GM21447 (cell line): ENCODE data around the gene PCBD1.
"Not testable (repeated sequence)": the region's sequence is repeated elsewhere in the genome, so short reads cannot be mapped to it uniquely, and the experiment has no call there.

Experiments used
- ATAC-seq: cut with Tn5 transposase; IDR thresholded peaks from one replicate; pipeline ENCODE4 v1.9.1; 2021; ENCODE audit not compliant: unreplicated experiment

The PCBD1 gene

DNA sequence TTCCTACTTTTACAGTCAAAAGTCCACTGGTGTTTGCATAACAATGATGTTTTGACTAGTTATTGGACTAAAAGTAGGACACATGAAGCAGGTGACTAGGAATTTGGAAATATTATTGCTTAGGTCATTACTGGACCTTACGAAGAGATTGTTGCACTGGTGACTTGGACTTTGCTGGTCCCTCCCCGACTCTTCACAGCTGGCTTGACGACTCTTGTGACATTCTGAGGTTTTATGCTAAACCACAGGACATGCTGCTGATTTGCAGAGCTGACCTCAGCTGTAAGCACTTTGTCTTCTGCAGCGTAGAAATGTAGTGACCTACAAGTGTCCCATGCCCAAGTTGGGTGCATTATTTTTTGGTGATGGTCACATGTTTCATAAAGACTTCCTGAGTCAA lies 21.9 kb downstream of the PCBD1 start:
- no peak for ATAC-seq

GRCh38 chr10:70864935-70865334 lies 23.4 kb downstream of the PCBD1 start:
- no peak for ATAC-seq

DNA sequence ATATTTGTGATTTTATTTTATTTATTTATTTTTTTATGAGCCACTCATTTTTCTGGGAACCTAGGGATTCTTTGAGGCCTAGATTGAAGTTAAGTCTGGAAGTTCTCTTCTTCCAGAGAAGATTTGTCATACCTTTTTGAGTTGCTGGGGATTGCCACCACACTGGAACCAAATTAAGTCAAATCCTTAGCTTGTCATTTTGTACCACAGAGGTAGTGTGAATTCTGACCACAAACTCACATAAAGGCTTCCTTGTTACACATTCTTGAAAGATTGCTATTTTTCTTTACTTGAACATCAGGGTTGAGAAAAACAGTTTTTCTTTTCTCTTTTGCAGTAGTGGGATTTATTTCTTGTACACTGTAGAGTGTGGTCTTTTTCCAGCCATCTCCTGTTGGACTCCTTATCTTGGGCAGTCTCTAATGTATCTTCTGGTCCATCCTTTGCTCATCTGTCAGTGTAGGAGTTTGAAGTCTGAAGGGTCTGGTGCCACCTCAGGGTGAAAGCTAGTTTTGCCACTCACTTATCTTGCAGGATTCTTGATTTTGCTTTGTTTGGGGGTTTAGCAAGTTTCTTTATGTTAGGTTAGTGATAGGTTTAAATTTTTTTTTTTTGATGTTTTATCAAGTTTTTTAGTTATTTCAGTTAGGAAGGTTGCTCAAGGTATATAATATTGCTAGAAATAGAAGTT lies 24.8 kb downstream of the PCBD1 start:
- ATAC-seq: no peak

GRCh38 chr10:70861495-70862197 lies 26.7 kb downstream of the PCBD1 start:
- not testable (repeated sequence) for ATAC-seq

GRCh38 chr10:70858759-70859158 lies 29.6 kb downstream of the PCBD1 start:
- no peak for ATAC-seq

DNA sequence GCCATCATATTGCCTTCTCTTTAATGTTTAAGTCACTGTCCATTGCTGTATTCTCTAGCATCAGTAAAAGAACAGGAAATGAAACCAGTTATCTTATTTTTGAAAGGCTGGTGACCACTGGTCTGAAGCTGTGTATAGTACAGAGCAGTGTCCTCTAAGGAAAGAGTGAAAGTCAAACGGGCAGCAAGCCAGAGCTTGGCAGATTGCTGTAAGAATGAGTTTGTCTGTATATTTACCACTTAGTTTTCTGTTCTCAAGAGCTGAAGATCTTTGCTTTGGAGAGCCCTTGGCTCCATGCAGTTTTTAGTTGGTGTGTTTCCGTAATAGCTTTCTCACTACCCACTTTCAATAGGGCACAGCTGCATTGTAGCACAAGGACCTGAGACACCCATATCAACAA lies 31.9 kb downstream of the PCBD1 start:
- no peak for ATAC-seq

- no peak for ATAC-seq
Measured at GRCh38 chr10:70853457-70853856, 34.9 kb downstream of the PCBD1 start.

GRCh38 chr10:70853038-70853437 lies 35.3 kb downstream of the PCBD1 start:
- no peak for ATAC-seq

GRCh38 chr10:70851597-70852475 lies 36.5 kb downstream of the PCBD1 start:
- no peak for ATAC-seq

DNA sequence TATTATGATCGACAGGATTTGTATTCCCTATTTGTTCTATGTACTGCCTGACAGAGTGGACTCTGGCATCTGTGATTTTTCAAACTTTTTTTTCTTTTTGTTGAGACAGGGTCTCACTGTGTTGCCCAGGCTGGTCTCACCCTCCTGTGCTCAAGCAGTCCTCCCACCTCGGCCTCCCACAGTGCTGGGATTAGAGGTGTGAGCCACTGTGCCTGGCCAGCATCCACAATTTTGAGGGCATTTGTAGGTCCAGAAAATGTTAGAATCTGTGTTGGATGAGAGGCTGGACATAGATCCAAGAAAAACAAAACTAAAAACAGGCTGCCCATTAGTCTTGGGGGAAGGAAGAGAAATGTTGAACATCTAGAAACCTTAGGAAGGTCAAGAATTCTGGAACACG lies 38.3 kb downstream of the PCBD1 start:
- no peak for ATAC-seq

DNA sequence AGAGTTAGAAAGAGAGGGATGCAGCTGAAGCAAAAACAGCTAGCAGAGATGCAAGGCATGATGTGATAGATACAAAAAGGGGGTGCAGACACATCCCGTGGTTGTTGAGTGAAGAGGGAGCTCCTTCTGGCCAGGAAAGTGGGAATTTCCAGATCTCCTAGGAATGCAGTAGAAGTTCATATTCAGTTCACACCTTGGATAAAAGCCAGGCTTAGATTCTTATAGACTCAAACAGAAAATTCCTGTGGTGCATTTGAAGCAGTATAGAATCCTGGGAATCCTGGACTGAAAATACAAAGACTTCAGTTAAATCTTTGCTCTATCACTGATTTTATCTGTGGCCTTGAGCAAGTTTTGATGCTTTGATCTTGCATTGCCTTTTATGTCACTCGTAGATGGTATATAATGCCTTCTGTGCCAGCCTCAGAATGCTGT lies 38.8 kb downstream of the PCBD1 start:
- no peak for ATAC-seq

- no peak for ATAC-seq
Measured at GRCh38 chr10:70847659-70848360, 40.6 kb downstream of the PCBD1 start.

- ATAC-seq: no peak
Measured at GRCh38 chr10:70846795-70847194, 41.6 kb downstream of the PCBD1 start.

GRCh38 chr10:70845816-70846215 lies 42.5 kb downstream of the PCBD1 start:
- no peak for ATAC-seq

DNA sequence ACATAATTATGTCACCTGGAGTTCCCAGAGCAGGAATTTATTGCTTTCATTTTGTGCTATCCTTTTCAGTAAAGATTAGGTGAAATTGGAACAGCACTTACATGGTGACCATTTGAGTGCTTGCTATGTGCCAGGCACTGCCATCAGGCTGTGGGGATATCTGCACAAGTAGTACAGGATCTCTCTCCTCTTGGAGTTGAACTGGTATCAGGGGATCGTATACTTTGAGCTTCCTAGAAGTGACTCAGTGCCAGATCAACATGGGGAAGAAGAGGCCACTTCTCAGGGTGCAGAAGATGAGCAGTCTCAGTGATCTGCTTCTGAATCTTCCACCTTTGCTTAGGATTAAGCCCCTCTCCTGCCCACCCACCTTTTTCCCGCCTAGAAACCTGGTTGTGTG lies 43.1 kb downstream of the PCBD1 start:
- ATAC-seq: no peak

DNA sequence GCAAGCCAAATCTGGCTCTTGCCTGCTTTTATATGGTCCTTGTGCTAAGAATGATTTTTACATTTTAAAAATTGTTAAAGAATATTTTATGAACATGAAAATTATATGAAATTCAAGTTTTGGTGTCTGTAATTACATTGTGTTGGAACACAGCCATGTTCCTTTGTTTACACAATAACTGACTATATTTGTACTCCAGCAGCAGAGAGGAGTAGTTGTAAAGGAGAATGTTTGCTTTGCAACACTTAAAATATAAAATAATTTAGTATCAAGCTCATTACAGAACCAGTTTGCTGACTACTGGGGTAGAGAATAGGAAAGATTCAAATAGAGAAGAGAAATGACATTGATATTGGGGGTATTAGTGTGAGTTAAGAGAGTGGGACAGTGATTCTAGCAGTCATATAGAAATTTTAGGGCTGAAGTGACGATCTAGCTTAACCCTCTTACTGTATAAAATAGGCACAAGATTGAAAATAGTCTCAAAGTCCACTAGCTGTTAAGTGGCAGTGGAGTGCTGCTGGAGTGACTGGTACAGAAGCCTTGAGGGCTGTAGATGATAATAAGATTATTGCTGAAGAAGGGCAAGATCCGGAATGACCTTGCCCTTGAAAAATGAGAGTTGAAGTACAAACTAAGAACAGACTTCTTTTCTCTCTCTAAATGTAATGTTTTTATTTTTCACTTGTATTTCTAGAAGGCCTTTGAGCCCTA lies 44.4 kb downstream of the PCBD1 start:
- ATAC-seq: no peak

GRCh38 chr10:70843333-70843732 lies 45.0 kb downstream of the PCBD1 start:
- ATAC-seq: no peak

DNA sequence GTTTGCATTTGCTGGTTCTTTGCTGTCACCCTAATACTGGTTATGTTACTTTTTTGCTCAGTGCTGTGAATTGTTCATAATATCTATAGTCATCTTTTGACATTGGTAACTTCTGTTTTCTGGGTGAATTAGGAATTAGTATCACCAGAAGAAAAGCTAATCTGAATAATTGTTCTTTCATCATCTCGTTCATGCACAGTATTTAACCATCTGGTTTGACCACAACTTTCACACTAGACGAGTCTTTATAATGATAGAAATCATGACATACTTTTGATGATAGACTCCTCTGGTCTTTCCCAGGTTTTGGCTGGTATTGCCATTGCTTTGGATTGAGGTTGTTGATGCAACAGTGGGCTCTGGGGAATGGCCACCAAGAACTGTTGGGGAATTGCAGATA lies 47.5 kb downstream of the PCBD1 start:
- no peak for ATAC-seq

- ATAC-seq: no peak
Measured at GRCh38 chr10:70838270-70838805, 50.0 kb downstream of the PCBD1 start.

- ATAC-seq: no peak
Measured at GRCh38 chr10:70837660-70838059, 50.7 kb downstream of the PCBD1 start.
